Endothelial cell of umbilical vein (primary cell): ENCODE data around the gene AHNAK2. TPM values are rescaled to one million over a fixed set of nuclear protein-coding genes. Genes with fewer than 3 reads are reported as not detected.

Experiments
- BruUV-seq: library from RNA; stranded (reverse); fragments of 400-500 nt; replicated peaks from 2 replicates; lab custom pipeline; 2021; lab: Mats Ljungman, UMichigan
- CTCF ChIA-PET: fragments of 300-600, 350-600 bp; sonication (Branson Sonifier 250); formaldehyde crosslinking; loops from one replicate; lab custom pipeline; 2021; ENCODE audit warnings: antibody characterized with exemption, inconsistent platforms; lab: Charles Lee
- POLR2A ChIA-PET: fragments of 300-600, 350-600 bp; sonication (Branson Sonifier 250); formaldehyde crosslinking; loops from one replicate; lab custom pipeline; 2021; ENCODE audit warnings: antibody characterized with exemption, inconsistent platforms; lab: Charles Lee
- DNase-seq: peaks from one replicate; pipeline ENCODE4 v3.0.0-alpha.2; 2011; ENCODE audit warnings: low read depth, low spot score
- FAIRE-seq: peaks from 2 replicates; lab custom pipeline; 2011; peaks lifted over from hg19 to GRCh38; lab: Jason Lieb, UNC
- H2AFZ ChIP-seq: 2 replicates; pipeline ENCODE4 v1.6.0; 2012; ENCODE audit warnings: low read depth, low read length, control low read depth, inconsistent platforms
- H3K27ac ChIP-seq: 2 replicates; pipeline ENCODE4 v1.5.1; 2011; ENCODE audit warnings: low read depth, mild to moderate bottlenecking, control low read depth, low read length, moderate library complexity; ENCODE audit not compliant: insufficient read depth
- H3K27me3 ChIP-seq, 2 experiments: 2 replicates each; pipeline versions ENCODE4 v1.6.0 to v1.6.1; 2011; ENCODE audit warnings: low read length in 2 of 2, mixed read lengths in 1 of 2; ENCODE audit not compliant: control insufficient read depth in 2 of 2, insufficient read depth in 2 of 2
- H3K36me3 ChIP-seq, 2 experiments: 2 replicates in 1 of 2; 3 replicates in 1 of 2; pipeline ENCODE4 v1.5.1; 2011; ENCODE audit warnings: low read length in 2 of 2, mild to moderate bottlenecking in 1 of 2, moderate library complexity in 1 of 2; ENCODE audit not compliant: control insufficient read depth in 2 of 2, insufficient read depth in 2 of 2; ENCODE audit errors: extremely low read depth in 1 of 2
- H3K4me1 ChIP-seq: 3 replicates; pipeline ENCODE4 v1.5.1; 2011; ENCODE audit warnings: mild to moderate bottlenecking, low read length; ENCODE audit not compliant: control insufficient read depth, insufficient read depth; ENCODE audit errors: extremely low read depth
- H3K4me2 ChIP-seq: 2 replicates; pipeline ENCODE4 v1.6.1; 2011; ENCODE audit warnings: low read length, control low read depth, mixed read lengths; ENCODE audit not compliant: insufficient read depth
- H3K4me3 ChIP-seq, 3 experiments: fragments of 200-600 bp in 1 of 3; sonication (generic), shearing (Covaris generic) in 1 of 3; replicated peaks in 1 of 3; 2 replicates each; pipeline ENCODE4 v1.5.1; 2011 to 2016; ENCODE audit warnings: control low read depth in 3 of 3, low read length in 3 of 3, mild to moderate bottlenecking in 2 of 3, inconsistent platforms in 1 of 3, low read depth in 1 of 3, moderate library complexity in 1 of 3; ENCODE audit not compliant: insufficient read depth in 1 of 3
- H3K79me2 ChIP-seq: 2 replicates; pipeline ENCODE4 v1.6.0; 2012; ENCODE audit warnings: low read length, inconsistent platforms; ENCODE audit not compliant: control insufficient read depth, insufficient read depth
- H3K9ac ChIP-seq: replicated peaks from 2 replicates; pipeline ENCODE3; 2011; ENCODE audit warnings: low read length, control low read depth; ENCODE audit not compliant: insufficient read depth; ENCODE audit errors: extremely low read depth
- H3K9me1 ChIP-seq: replicated peaks from 3 replicates; pipeline ENCODE4 v1.6.0; 2011; ENCODE audit warnings: mild to moderate bottlenecking, low read length; ENCODE audit not compliant: control insufficient read depth, insufficient read depth; ENCODE audit errors: extremely low read depth
- H3K9me3 ChIP-seq: replicated peaks from 2 replicates; pipeline ENCODE4 v1.5.1; 2012; ENCODE audit warnings: low read length, inconsistent platforms; ENCODE audit not compliant: control insufficient read depth, insufficient read depth
- H4K20me1 ChIP-seq: replicated peaks from 2 replicates; pipeline ENCODE3; 2011; ENCODE audit warnings: mild to moderate bottlenecking, low read length; ENCODE audit not compliant: control insufficient read depth, insufficient read depth; ENCODE audit errors: extremely low read depth
- FOS ChIP-seq: IDR thresholded peaks from 2 replicates; pipeline ENCODE4 v1.6.1; 2011; ENCODE audit warnings: mild to moderate bottlenecking, low read length, moderate library complexity, borderline replicate concordance; ENCODE audit not compliant: insufficient read depth
- GATA2 ChIP-seq: IDR thresholded peaks from 2 replicates; pipeline ENCODE4 v1.7.0; 2011; ENCODE audit warnings: low read depth, mild to moderate bottlenecking, moderate library complexity, mixed read lengths, low read length; ENCODE audit not compliant: insufficient read length, insufficient read depth
- JUN ChIP-seq: IDR thresholded peaks from 2 replicates; pipeline ENCODE4 v1.6.1; 2011; ENCODE audit warnings: borderline replicate concordance, low read depth; ENCODE audit not compliant: insufficient read length, insufficient read depth
- POLR2A ChIP-seq: IDR thresholded peaks from 2 replicates; pipeline ENCODE4 v1.6.1; 2012; ENCODE audit warnings: low read depth, mild to moderate bottlenecking, control low read depth, low read length
- POLR2AphosphoS5 ChIP-seq: IDR thresholded peaks from 2 replicates; pipeline ENCODE4 v1.6.1; 2012; ENCODE audit warnings: low read depth, mild to moderate bottlenecking, control low read depth, low read length, moderate library complexity; ENCODE audit not compliant: insufficient read depth
- dilution Hi-C: fragments of 300-500 bp; cut with MboI; formaldehyde crosslinking; loops from one replicate; pipeline ENCODE4 v1.15.0; 2019; ENCODE audit warnings: low sequenced_read_pairs; ENCODE audit not compliant: extremely low pct_ligation_motif_present
- intact Hi-C: fragments of 100-400 bp; cut with micrococcal nuclease; formaldehyde crosslinking; loops from one replicate; pipeline ENCODE4 v1.10.0; 2022
- polyA plus RNA-seq, 4 experiments: library from polyadenylated mRNA; depleted of rRNA in 3 of 4; stranded (reverse) in 3 of 4; unstranded in 1 of 4; fragments of >200 nt; gene quantifications; 2 replicates each; pipeline versions ENCODE4 v1.2.1 to v1.2.3, GENCODE V29; 2011 to 2012; ENCODE audit warnings: missing spikeins in 1 of 4
- total RNA-seq: library from RNA; stranded (reverse); gene quantifications from 2 replicates; pipeline ENCODE4 v1.2.3, GENCODE V29; 2021
- TF ChIP-seq, protein P1 (sequence below), 2 donors: IDR thresholded peaks; 1 replicate in 1 of 2; 2 replicates in 1 of 2; pipeline ENCODE4 v1.5.1; 2011; ENCODE audit warnings: low read length in 2 of 2, mild to moderate bottlenecking in 2 of 2, moderate library complexity in 2 of 2, control low read depth in 1 of 2, inconsistent platforms in 1 of 2, low read depth in 1 of 2; ENCODE audit not compliant: insufficient read depth in 1 of 2; ENCODE audit errors: extremely low read depth in 1 of 2

The AHNAK2 gene
- total and polyA plus RNA-seq, 2 donors (not counting 3 experiments of a cell fraction or from before 2014, with no cell fraction given), result 17.7 to 68.7 TPM

DNA sequence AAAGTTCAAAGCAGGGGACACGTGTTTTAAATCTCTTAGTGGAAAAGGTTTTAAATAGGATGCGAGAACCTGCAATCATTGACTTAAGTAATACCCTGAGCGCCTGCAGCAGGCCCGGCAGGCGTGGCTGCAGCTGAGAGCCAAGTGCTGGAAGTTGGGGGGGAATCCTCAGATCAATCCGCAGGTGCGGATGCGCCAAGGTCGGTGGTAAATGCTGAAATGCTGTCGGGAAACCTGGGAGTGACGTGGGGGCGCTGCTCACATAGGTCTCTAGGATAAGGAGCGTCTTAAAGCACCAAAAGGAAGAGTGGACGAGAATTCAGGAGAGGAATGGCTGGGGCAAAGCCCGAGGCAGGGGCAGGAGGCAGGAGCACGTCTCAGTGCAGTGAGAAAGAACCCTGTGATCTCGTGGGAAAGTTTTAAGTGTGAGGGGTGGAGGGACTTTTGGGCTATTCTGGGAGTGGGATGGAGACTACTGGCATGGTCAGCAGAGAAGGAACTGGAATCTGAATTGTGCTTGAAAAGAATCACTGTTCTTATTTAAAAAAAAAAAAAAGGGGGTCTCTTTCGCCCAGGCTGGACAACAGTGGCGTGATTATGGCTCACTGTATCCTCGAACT, 43.6 kb upstream of the AHNAK2 start:
- Histone ChIP-seq H3K4me1 (peaks cover 54% of the 10 kb centered on the region), H3K9ac (peak overlapping the region; percentile 81), H3K4me2 (peak overlapping the region; percentile 96), H4K20me1 (no peaks in the 10 kb centered on the region), H3K4me3 (peak overlapping the region; percentile 50 to 85 (median 57)), H3K9me1 (no peaks in the 10 kb centered on the region), H3K27ac (peak overlapping the region; percentile 80), H3K27me3 (no peaks in the 10 kb centered on the region), H3K79me2 (peaks cover 41% of the 10 kb centered on the region), H2AFZ (peak overlapping the region; percentile 62), H3K36me3 (no peaks in the 10 kb centered on the region), H3K9me3 (peaks cover 2% of the 10 kb centered on the region)
- intact Hi-C loops (loop anchor here (1.0 to 2.0 kb wide), 4 partner anchors 36 to 88 kb away; partner anchors contain the start of gene CLBA1), dilution Hi-C loops (no loop called here)
- FAIRE-seq, result no peak
- POLR2A ChIA-PET, result interaction anchor here (0.7 to 1.0 kb wide), 2 partner anchors 10 to 203 kb away, joined by 5 read pairs; no protein-coding TSS in a partner anchor
- TF ChIP-seq POLR2AphosphoS5 (no peak), FOS (no peak), POLR2A (no peak), GATA2 (no peak), JUN (no peak)
- TF ChIP-seq, protein P1, sequence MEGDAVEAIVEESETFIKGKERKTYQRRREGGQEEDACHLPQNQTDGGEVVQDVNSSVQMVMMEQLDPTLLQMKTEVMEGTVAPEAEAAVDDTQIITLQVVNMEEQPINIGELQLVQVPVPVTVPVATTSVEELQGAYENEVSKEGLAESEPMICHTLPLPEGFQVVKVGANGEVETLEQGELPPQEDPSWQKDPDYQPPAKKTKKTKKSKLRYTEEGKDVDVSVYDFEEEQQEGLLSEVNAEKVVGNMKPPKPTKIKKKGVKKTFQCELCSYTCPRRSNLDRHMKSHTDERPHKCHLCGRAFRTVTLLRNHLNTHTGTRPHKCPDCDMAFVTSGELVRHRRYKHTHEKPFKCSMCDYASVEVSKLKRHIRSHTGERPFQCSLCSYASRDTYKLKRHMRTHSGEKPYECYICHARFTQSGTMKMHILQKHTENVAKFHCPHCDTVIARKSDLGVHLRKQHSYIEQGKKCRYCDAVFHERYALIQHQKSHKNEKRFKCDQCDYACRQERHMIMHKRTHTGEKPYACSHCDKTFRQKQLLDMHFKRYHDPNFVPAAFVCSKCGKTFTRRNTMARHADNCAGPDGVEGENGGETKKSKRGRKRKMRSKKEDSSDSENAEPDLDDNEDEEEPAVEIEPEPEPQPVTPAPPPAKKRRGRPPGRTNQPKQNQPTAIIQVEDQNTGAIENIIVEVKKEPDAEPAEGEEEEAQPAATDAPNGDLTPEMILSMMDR (IDR thresholded peaks at IDR 0.05; ENCODE audit: extremely low read depth in 1 of 2, insufficient read depth in 1 of 2, low read depth in 1 of 2, low read length in 2 of 2), result no peak
- BruUV-seq, result TSS peak; percentile 42
- DNase-seq, result no peak
- CTCF ChIA-PET, result interaction anchor here (0.7 to 3.2 kb wide), 3 partner anchors 24 to 46 kb away, joined by 3 to 34 read pairs (median 4); no protein-coding TSS in a partner anchor
